Measurements from ENCODE around the gene BAHCC1. TPM values are rescaled to one million over a fixed set of nuclear protein-coding genes. Genes with fewer than 3 reads are reported as not detected.
A peak's percentile ranks its signal among the peaks of the same experiment; 100 is the strongest.
"Not testable (repeated sequence)": the region's sequence is repeated elsewhere in the genome, so short reads cannot be mapped to it uniquely, and the experiment has no call there.

BAHCC1 gene
- total and polyA plus RNA-seq, 10 of the 15 experiments (the other 5 are each of a cell fraction or from before 2014, with no cell fraction given), result 0.03 to 0.14 (median 0.11) TPM; not detected in 6

GRCh38 chr17:81424151-81425017 is 29.1 kb downstream of the BAHCC1 start (continued):
- TF ChIP-seq KAT2A (conservative IDR thresholded peaks at IDR 0.05; ENCODE audit: control insufficient read depth, low read depth, low read length) (no peak), TBL1XR1 (IDR thresholded peaks at IDR 0.05; ENCODE audit: low read depth, low read length) (no peak), SUZ12 (IDR thresholded peaks at IDR 0.05; ENCODE audit: unreplicated experiment) (no peak), WRNIP1 (IDR thresholded peaks at IDR 0.05; ENCODE audit: borderline replicate concordance, low read depth, low read length) (no peak), JUNB (IDR thresholded peaks at IDR 0.05) (no peak), IRF5 (IDR thresholded peaks at IDR 0.05; ENCODE audit: borderline replicate concordance) (peak; percentile 81), RELA (IDR thresholded peaks at IDR 0.05; ENCODE audit: borderline replicate concordance, partially characterized antibody) (no peak), RELB (IDR thresholded peaks at IDR 0.05; ENCODE audit: low read depth) (no peak), ZZZ3 (IDR thresholded peaks at IDR 0.05; ENCODE audit: control insufficient read depth, insufficient read length, low read depth) (no peak), CBX5 (IDR thresholded peaks at IDR 0.05; ENCODE audit: low read depth) (no peak), RUNX3 (IDR thresholded peaks at IDR 0.05; ENCODE audit: low read length) (peak; percentile 30; the same call in 1 of the 2 replicates), E2F8 (IDR thresholded peaks at IDR 0.05; ENCODE audit: low read depth, partially characterized antibody) (no peak), PML (IDR thresholded peaks at IDR 0.05; ENCODE audit: low read length) (no peak), NBN (IDR thresholded peaks at IDR 0.05) (peak; percentile 64; the same call in 1 of the 2 replicates), MLLT1 (IDR thresholded peaks at IDR 0.05) (peak; percentile 97), HDAC6 (IDR thresholded peaks at IDR 0.05; ENCODE audit: unreplicated experiment) (no peak)

GRCh38 chr17:81425041-81425440 is 29.8 kb downstream of the BAHCC1 start:
- ATAC-seq; intact Hi-C loops (cut with micrococcal nuclease; ENCODE audit: unreplicated experiment); RAD21 ChIA-PET (ENCODE audit: unreplicated experiment); H3K9ac ChIP-seq (ENCODE audit: control insufficient read depth, insufficient read depth, low read length); H3K9me3 ChIP-seq (replicated peaks; ENCODE audit: control insufficient read depth, insufficient read depth, low read length); H3K4me2 ChIP-seq (ENCODE audit: control insufficient read depth, insufficient read depth); in situ Hi-C loops (cut with MboI); SMC1A ChIA-PET (ENCODE audit: uncharacterized antibody, unreplicated experiment); H4K20me1 ChIP-seq (ENCODE audit: control insufficient read depth, insufficient read depth); POLR2A ChIA-PET; H3K4me1 ChIP-seq (ENCODE audit: control insufficient read depth, insufficient read depth, low read length); BruUV-seq (replicated peaks); H3K4me3 ChIP-seq; H3K27ac ChIP-seq (ENCODE audit: control insufficient read depth, insufficient read depth); H3K79me2 ChIP-seq (ENCODE audit: control insufficient read depth, insufficient read depth, low read length); CTCF ChIA-PET; DNase-seq (ENCODE audit: low read depth, low spot score); H2AFZ ChIP-seq (ENCODE audit: control insufficient read depth, low read depth, low read length); H3K36me3 ChIP-seq (ENCODE audit: control insufficient read depth in 2 of 2, insufficient read depth in 2 of 2, low read length in 1 of 2); H3K27me3 ChIP-seq (replicated peaks in 1 of 2; ENCODE audit: control insufficient read depth in 2 of 2, insufficient read depth in 2 of 2, low read length in 1 of 2): not testable (repeated sequence)
- FAIRE-seq, result peak; percentile 78
